ENCODE measurements around the gene THOC7. TPM values are rescaled to one million over a fixed set of nuclear protein-coding genes. Genes with fewer than 3 reads are reported as not detected.

Gene THOC7
- 25.8 and 51.7 TPM in 2 replicates for total RNA-seq (2012; rRNA removed)
- polyA plus RNA-seq (2012; rRNA removed) = 43.5 and 55.9 TPM in 2 replicates
- polyA plus RNA-seq (2012; cell fraction: cytosol; rRNA removed) = 5.6 and 12.9 TPM in 2 replicates
- polyA plus RNA-seq (2012; cell fraction: nucleus; rRNA removed; ENCODE audit: low replicate concordance) = 0.88 and 13.1 TPM in 2 replicates
- Bru-seq, nascent RNA = percentile 79 among the genes with signal in this experiment
- BruChase-seq, experiment 1, labeled RNA remaining after a 6-hour chase = percentile 76 among the genes with signal in this experiment
- percentile 78 among the genes with signal in this experiment for BruChase-seq, experiment 2, labeled RNA remaining after a 2-hour chase
- long read RNA-seq, transcript THOC7-201 (8 exons, 990 nt) = major isoform, 31 of 47 reads
- long read RNA-seq, partial matches to known transcripts = 8 of 47 reads
- long read RNA-seq, other reads (novel, unspliced or antisense) = 5 of 47 reads

GRCh38 chr3:63863150-63864007 lies at the start of gene THOC7, which contains the start of gene ATXN7:
Gene THOC7 (minus strand): TSS chr3:63863805. CDS start chr3:63863790, 15 bp downstream.
Gene ATXN7 (plus strand): TSS chr3:63863867. CDS start chr3:63912599, 48,732 bp downstream.
- peak within 1 kb of the TSS; percentile 93 for H2BK5ac ChIP-seq (ENCODE audit: low read depth, low read length, poor library complexity, severe bottlenecking)
- TF ChIP-seq MXI1 (IDR thresholded peaks at IDR 0.05; ENCODE audit: borderline replicate concordance, low read depth, low read length) = peak; percentile 88
- no peak for TF ChIP-seq MAZ (IDR thresholded peaks at IDR 0.05; ENCODE audit: borderline replicate concordance, low read depth, low read length)
- H3K56ac ChIP-seq (ENCODE audit: extremely low read depth, insufficient read depth, low read length) = peak within 1 kb of the TSS; percentile 57
- peak within 1 kb of the TSS; percentile 99 for H3K4me2 ChIP-seq (ENCODE audit: low read depth, low read length)
- peaks cover 3% of the 10 kb centered on the region; the same call in 1 of the 2 replicates for H3K4me1 ChIP-seq (ENCODE audit: control insufficient read depth, insufficient read depth, low read length)
- peak within 1 kb of the TSS; percentile 94 for H3K4me3 ChIP-seq (ENCODE audit: insufficient read depth, low read depth, low read length)
- ChIA-PET CTCF (no interaction called here), POLR2A (ENCODE audit: unreplicated experiment) (no interaction called here)
- H3K9me1 ChIP-seq (ENCODE audit: insufficient read depth, low read length) = peaks cover 7% of the 10 kb centered on the region
- 2% methylated on average over 33 of the region's 98 CpGs; no CpG with 5 or more reads in 1 of the 2 experiments for WGBS, 2 experiments (ENCODE audit: extremely low coverage in 2 of 2, insufficient read length in 1 of 2)
- H3K27ac ChIP-seq (ENCODE audit: insufficient read depth, low read length) = peak within 1 kb of the TSS; percentile 90
- H3K14ac ChIP-seq (replicated peaks; ENCODE audit: low read depth, low read length) = peak within 1 kb of the TSS; percentile 97
- peak within 1 kb of the TSS; percentile 90 for H3K4ac ChIP-seq (ENCODE audit: low read depth, low read length)
- peak within 1 kb of the TSS; percentile 100 for H3K23ac ChIP-seq (ENCODE audit: low read depth, low read length)
- intact Hi-C loops (cut with micrococcal nuclease) = loop anchor here (2.0 to 5.0 kb wide), 2 partner anchors 114 to 129 kb away; no protein-coding TSS in a partner anchor
- H3K27me3 ChIP-seq (ENCODE audit: control insufficient read depth, insufficient read depth, low read length) = no peaks in the 10 kb centered on the region
- peak within 1 kb of the TSS; percentile 79 for H2BK120ac ChIP-seq (ENCODE audit: low read depth, low read length)
- no peaks in the 10 kb centered on the region for H3K9me3 ChIP-seq (ENCODE audit: control insufficient read depth, insufficient read depth, low read length)
- H2BK20ac ChIP-seq (ENCODE audit: low read depth, low read length) = peak within 1 kb of the TSS; percentile 70
- peak within 1 kb of the TSS; percentile 91 for H4K91ac ChIP-seq (ENCODE audit: insufficient read depth, low read depth, low read length)
- H3K36me3 ChIP-seq (ENCODE audit: control insufficient read depth, insufficient read depth, low read length) = no peaks in the 10 kb centered on the region; the same call in 1 of the 2 replicates
- no peaks in the 10 kb centered on the region; the same call in 1 of the 2 replicates for H4K20me1 ChIP-seq (ENCODE audit: insufficient read depth, low read length)
- BruUV-seq (replicated peaks) = no TSS peak
- peak within 1 kb of the TSS; percentile 96 for H2AFZ ChIP-seq (replicated peaks; ENCODE audit: low read length, poor library complexity)
- dilution Hi-C loops (cut with HindIII; ENCODE audit: low sequenced_read_pairs, unreplicated experiment) = no loop called here
- H3K9ac ChIP-seq (ENCODE audit: low read depth, low read length) = peak within 1 kb of the TSS; percentile 95
- H4K8ac ChIP-seq (ENCODE audit: low read depth in 2 of 2, low read length in 2 of 2) = peak within 1 kb of the TSS; percentile 53 to 97
- DNase-seq (peak; percentile 38), ATAC-seq (ENCODE audit: low read depth) (peak; percentile 84)
- H2AK5ac ChIP-seq (ENCODE audit: low read depth, low read length) = peak within 1 kb of the TSS; percentile 94
- H2AK9ac ChIP-seq (replicated peaks; ENCODE audit: low read depth, low read length, poor library complexity) = peak within 1 kb of the TSS; percentile 96
- H3K18ac ChIP-seq (ENCODE audit: low read depth, low read length) = peak within 1 kb of the TSS; percentile 79
- H2BK15ac ChIP-seq (ENCODE audit: low read depth, low read length) = peak within 1 kb of the TSS; percentile 74; the same call in 1 of the 3 replicates
- H4K5ac ChIP-seq (ENCODE audit: low read depth, low read length) = peak within 1 kb of the TSS; percentile 82
- H3K79me1 ChIP-seq (ENCODE audit: low read depth in 1 of 2, low read length in 2 of 2) = peaks cover 44 to 69% of the 10 kb centered on the region in 2 experiments
- in situ Hi-C loops (cut with MboI; ENCODE audit: low sequenced_read_pairs) = no loop called here
